ENCODE measurements around the gene CYB5B.

The CYB5B gene

GRCh38 chr16:69424053-69424934 is at the start of gene CYB5B:
CYB5B (plus strand) TSS chr16:69424619; CDS start chr16:69424684, 65 bp downstream.
- DNase-seq = peak; percentile 98

GRCh38 chr16:69376393-69377059 is 47.9 kb upstream of the CYB5B start:
- DNase-seq = no peak

GRCh38 chr16:69378036-69378435 is 46.4 kb upstream of the CYB5B start:
- DNase-seq = no peak

- no peak for DNase-seq
Measured at GRCh38 chr16:69378760-69379159, 45.7 kb upstream of the CYB5B start.

GRCh38 chr16:69381231-69381630 is 43.2 kb upstream of the CYB5B start:
- DNase-seq = no peak

- peak; percentile 22 for DNase-seq
Measured at GRCh38 chr16:69382421-69382820, 42.0 kb upstream of the CYB5B start.

GRCh38 chr16:69384974-69385373 is 39.4 kb upstream of the CYB5B start:
- DNase-seq = no peak

- DNase-seq = no peak
Measured at GRCh38 chr16:69386596-69386995, 37.8 kb upstream of the CYB5B start.

- no peak for DNase-seq
Measured at GRCh38 chr16:69393898-69394849, 30.2 kb upstream of the CYB5B start.

- no peak for DNase-seq
Measured at GRCh38 chr16:69395859-69396186, 28.6 kb upstream of the CYB5B start.

GRCh38 chr16:69396187-69397061 is 28.0 kb upstream of the CYB5B start:
- DNase-seq = peak; percentile 78

GRCh38 chr16:69397821-69398521 is 26.4 kb upstream of the CYB5B start:
- DNase-seq = no peak

GRCh38 chr16:69399361-69399760 is 25.1 kb upstream of the CYB5B start:
- peak; percentile 23 for DNase-seq

GRCh38 chr16:69402439-69402838 is 22.0 kb upstream of the CYB5B start:
- DNase-seq = no peak

- DNase-seq = no peak
Measured at GRCh38 chr16:69404275-69404805, 20.1 kb upstream of the CYB5B start.

GRCh38 chr16:69405326-69405725 is 19.1 kb upstream of the CYB5B start:
- DNase-seq = no peak

GRCh38 chr16:69405757-69406156 is 18.7 kb upstream of the CYB5B start:
- DNase-seq = no peak

- DNase-seq = no peak
Measured at GRCh38 chr16:69406780-69407331, 17.6 kb upstream of the CYB5B start.

GRCh38 chr16:69407702-69408323 is 16.6 kb upstream of the CYB5B start:
- DNase-seq = no peak

- no peak for DNase-seq
Measured at GRCh38 chr16:69408475-69408874, 15.9 kb upstream of the CYB5B start.
